HEK293 (cell line): Measurements from ENCODE around the gene BTD.

Experiments used
- CTCF ChIP-seq: fragments of 450-650 bp; formaldehyde crosslinking; IDR thresholded peaks from 2 replicates; pipeline ENCODE4 v1.5.1; 2016; ENCODE audit warnings: missing biosample characterization, missing genetic modification characterization
- MZF1 ChIP-seq: fragments of 450-650 bp; formaldehyde crosslinking; IDR thresholded peaks from 2 replicates; pipeline ENCODE4 v1.5.1; 2017; ENCODE audit warnings: missing biosample characterization, missing genetic modification characterization, borderline replicate concordance
- YY1 ChIP-seq: fragments of 450-650 bp; formaldehyde crosslinking; IDR thresholded peaks from 2 replicates; pipeline ENCODE4 v1.5.1; 2018; ENCODE audit warnings: missing biosample characterization, missing genetic modification characterization
- ZBTB17 ChIP-seq: fragments of 450-650 bp; formaldehyde crosslinking; IDR thresholded peaks from 2 replicates; pipeline ENCODE4 v1.5.1; 2016; ENCODE audit warnings: missing biosample characterization, missing genetic modification characterization
- ZBTB20 ChIP-seq: fragments of 450-650 bp; formaldehyde crosslinking; IDR thresholded peaks from 2 replicates; pipeline ENCODE4 v1.5.1; 2016; ENCODE audit warnings: missing biosample characterization, missing genetic modification characterization
- ZBTB48 ChIP-seq: fragments of 450-650 bp; formaldehyde crosslinking; IDR thresholded peaks from 2 replicates; pipeline ENCODE4 v1.5.1; 2016; ENCODE audit warnings: missing biosample characterization, missing genetic modification characterization
- ZFP41 ChIP-seq: fragments of 450-650 bp; formaldehyde crosslinking; IDR thresholded peaks from 2 replicates; pipeline ENCODE4 v1.5.1; 2016; ENCODE audit warnings: missing biosample characterization, missing genetic modification characterization, borderline replicate concordance
- ZNF24 ChIP-seq: fragments of 450-650 bp; formaldehyde crosslinking; IDR thresholded peaks from 2 replicates; pipeline ENCODE4 v1.5.1; 2016; ENCODE audit warnings: missing biosample characterization, missing genetic modification characterization
- ZNF274 ChIP-seq, 2 experiments: fragments of 200-500 bp in 1 of 2; fragments of 450-650 bp in 1 of 2; sonication (Bioruptor generic) in 1 of 2; formaldehyde crosslinking in 1 of 2; IDR thresholded peaks; 2 replicates each; pipeline versions ENCODE4 v1.5.1 to v1.6.1; 2014 to 2016; ENCODE audit warnings: borderline replicate concordance in 1 of 2, inconsistent platforms in 1 of 2, low read length in 1 of 2, missing biosample characterization in 1 of 2, missing genetic modification characterization in 1 of 2
- ZNF350 ChIP-seq: fragments of 450-650 bp; formaldehyde crosslinking; IDR thresholded peaks from 2 replicates; pipeline ENCODE4 v1.5.0; 2017; ENCODE audit warnings: missing biosample characterization, mild to moderate bottlenecking, missing genetic modification characterization
- ZNF394 ChIP-seq: fragments of 450-650 bp; formaldehyde crosslinking; IDR thresholded peaks from 2 replicates; pipeline ENCODE4 v1.5.1; 2016; ENCODE audit warnings: missing biosample characterization, missing genetic modification characterization, mild to moderate bottlenecking, moderate library complexity, borderline replicate concordance
- ZNF791 ChIP-seq: fragments of 450-650 bp; formaldehyde crosslinking; IDR thresholded peaks from 2 replicates; pipeline ENCODE4 v1.5.1; 2016; ENCODE audit warnings: missing biosample characterization, missing genetic modification characterization
- ZNF792 ChIP-seq: fragments of 450-650 bp; formaldehyde crosslinking; IDR thresholded peaks from 2 replicates; pipeline ENCODE4 v1.5.1; 2016; ENCODE audit warnings: missing biosample characterization, missing genetic modification characterization
- TF ChIP-seq, protein P1 (sequence below): fragments of 450-650 bp; formaldehyde crosslinking; IDR thresholded peaks from 2 replicates; pipeline ENCODE4 v1.5.1; 2016; ENCODE audit warnings: missing biosample characterization, missing genetic modification characterization

DNA sequence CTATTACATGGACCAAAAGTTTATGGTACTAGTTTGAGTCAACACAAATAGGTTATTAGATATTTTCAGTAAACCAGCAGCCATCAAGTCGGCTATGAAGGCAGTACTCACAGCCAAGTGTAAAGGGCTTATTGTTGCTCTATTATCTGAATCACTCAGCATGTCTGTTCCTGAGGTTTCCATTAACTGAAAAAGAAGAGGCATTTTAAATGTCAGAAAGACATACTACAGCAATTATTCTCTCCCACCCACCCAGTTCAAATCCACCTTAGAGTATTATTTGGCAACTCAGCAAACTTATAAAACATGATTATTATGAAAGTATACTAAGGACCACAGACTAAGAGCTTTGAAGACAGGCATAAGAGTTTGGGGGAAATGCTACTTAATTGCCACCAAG, 93.1 kb downstream of the BTD start:
- TF ChIP-seq CTCF = no peak
- TF ChIP-seq, protein P1, sequence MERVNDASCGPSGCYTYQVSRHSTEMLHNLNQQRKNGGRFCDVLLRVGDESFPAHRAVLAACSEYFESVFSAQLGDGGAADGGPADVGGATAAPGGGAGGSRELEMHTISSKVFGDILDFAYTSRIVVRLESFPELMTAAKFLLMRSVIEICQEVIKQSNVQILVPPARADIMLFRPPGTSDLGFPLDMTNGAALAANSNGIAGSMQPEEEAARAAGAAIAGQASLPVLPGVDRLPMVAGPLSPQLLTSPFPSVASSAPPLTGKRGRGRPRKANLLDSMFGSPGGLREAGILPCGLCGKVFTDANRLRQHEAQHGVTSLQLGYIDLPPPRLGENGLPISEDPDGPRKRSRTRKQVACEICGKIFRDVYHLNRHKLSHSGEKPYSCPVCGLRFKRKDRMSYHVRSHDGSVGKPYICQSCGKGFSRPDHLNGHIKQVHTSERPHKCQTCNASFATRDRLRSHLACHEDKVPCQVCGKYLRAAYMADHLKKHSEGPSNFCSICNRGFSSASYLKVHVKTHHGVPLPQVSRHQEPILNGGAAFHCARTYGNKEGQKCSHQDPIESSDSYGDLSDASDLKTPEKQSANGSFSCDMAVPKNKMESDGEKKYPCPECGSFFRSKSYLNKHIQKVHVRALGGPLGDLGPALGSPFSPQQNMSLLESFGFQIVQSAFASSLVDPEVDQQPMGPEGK (tag by site-specific recombination) = no peak
- no peak for TF ChIP-seq ZNF394 (tag by site-specific recombination)
- TF ChIP-seq ZNF350 (tag by site-specific recombination) = no peak
- TF ChIP-seq ZBTB17 = no peak
- no peak for TF ChIP-seq YY1 (tag by site-specific recombination)
- no peak for TF ChIP-seq ZNF24 (tag by site-specific recombination)
- no peak for TF ChIP-seq ZNF792 (tag by site-specific recombination)
- TF ChIP-seq MZF1 = no peak
- no peak for TF ChIP-seq ZBTB20 (tag by site-specific recombination)
- no peak for TF ChIP-seq ZFP41 (tag by site-specific recombination)
- no peak for TF ChIP-seq ZBTB48 (tag by site-specific recombination)
- no peak for TF ChIP-seq ZNF274 (IDR thresholded peaks at IDR 0.05; ENCODE audit: low read length)
- TF ChIP-seq ZNF274 (tag by site-specific recombination; IDR thresholded peaks at IDR 0.05; ENCODE audit: borderline replicate concordance) = no peak
- no peak for TF ChIP-seq ZNF791 (tag by site-specific recombination)
